Parathyroid adenoma (tissue), 2 donors: ENCODE results near the gene GIMAP1.

Source experiments
- H2AFZ ChIP-seq: fragments of 300-600 bp; sonication (generic); one replicate; pipeline ENCODE4 v1.7.0; 2017; ENCODE audit warnings: antibody characterized with exemption, mild to moderate bottlenecking
- H3K27ac ChIP-seq: fragments of 300-600 bp; sonication (generic); one replicate; pipeline ENCODE4 v1.7.0; 2017
- H3K27me3 ChIP-seq: fragments of 300-600 bp; sonication (generic); one replicate; pipeline ENCODE4 v1.7.0; 2017; ENCODE audit warnings: low read length; ENCODE audit not compliant: control insufficient read depth, insufficient read depth
- H3K36me3 ChIP-seq: fragments of 300-600 bp; sonication (generic); one replicate; pipeline ENCODE4 v1.7.0; 2017; ENCODE audit warnings: low read length; ENCODE audit not compliant: control insufficient read depth, insufficient read depth
- H3K4me1 ChIP-seq: fragments of 300-600 bp; sonication (generic); one replicate; pipeline ENCODE4 v1.7.0; 2017; ENCODE audit warnings: control low read depth
- H3K4me2 ChIP-seq: fragments of 300-600 bp; sonication (generic); one replicate; pipeline ENCODE4 v1.7.0; 2017; ENCODE audit warnings: low read length
- H3K4me3 ChIP-seq: fragments of 300-600 bp; sonication (generic); one replicate; pipeline ENCODE4 v1.7.0; 2017; ENCODE audit warnings: low read depth, low read length
- H3K79me2 ChIP-seq: fragments of 300-600 bp; sonication (generic); one replicate; pipeline ENCODE4 v1.7.0; 2017; ENCODE audit warnings: control low read depth
- H3K9ac ChIP-seq: fragments of 300-600 bp; sonication (generic); one replicate; pipeline ENCODE4 v1.7.0; 2017; ENCODE audit warnings: mild to moderate bottlenecking
- H3K9me3 ChIP-seq: fragments of 300-600 bp; sonication (generic); one replicate; pipeline ENCODE4 v1.7.0; 2017; ENCODE audit warnings: low read length; ENCODE audit not compliant: control insufficient read depth
- CTCF ChIP-seq: fragments of 300-600 bp; sonication (generic); IDR thresholded peaks from one replicate; pipeline ENCODE4 v1.7.0; 2017; ENCODE audit warnings: antibody characterized with exemption, mild to moderate bottlenecking
- donor health status: primary hyperparathyroidism.

GIMAP1 gene

DNA sequence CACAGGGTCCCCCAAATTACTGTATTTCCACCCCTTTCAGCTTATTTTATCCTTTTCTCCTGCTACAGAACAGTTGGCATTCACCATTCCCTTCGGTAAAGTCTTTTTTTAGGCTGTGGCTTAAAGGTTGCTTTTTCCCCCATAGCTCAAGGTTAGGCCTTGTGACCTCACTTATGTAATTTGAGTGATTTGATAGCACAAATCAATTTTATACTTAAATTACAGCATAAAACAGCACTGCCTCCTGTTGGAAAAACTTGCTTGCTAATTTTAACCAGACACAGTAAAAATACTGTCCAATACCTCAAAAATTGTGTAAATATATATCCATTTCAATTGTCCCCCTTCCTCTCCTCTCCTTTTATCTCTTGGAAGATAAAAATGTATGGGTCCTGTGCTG, 7.1 kb downstream of the GIMAP1 start:
- Histone ChIP-seq H3K4me1 (no peaks in the 10 kb centered on the region), H2AFZ (no peak overlapping the region), H3K9ac (no peak overlapping the region), H3K27me3 (no peaks in the 10 kb centered on the region), H3K27ac (no peak overlapping the region), H3K4me2 (no peak overlapping the region), H3K36me3 (no peaks in the 10 kb centered on the region), H3K4me3 (no peak overlapping the region), H3K79me2 (no peaks in the 10 kb centered on the region), H3K9me3 (no peaks in the 10 kb centered on the region)
- TF ChIP-seq CTCF, result no peak

GRCh38 chr7:150727381-150727780, 11.0 kb downstream of the GIMAP1 start:
- H3K36me3 ChIP-seq, result no peaks in the 10 kb centered on the region
- no peak overlapping the region for H3K9ac ChIP-seq
- H3K27me3 ChIP-seq, result no peaks in the 10 kb centered on the region
- no peak overlapping the region for H2AFZ ChIP-seq
- no peaks in the 10 kb centered on the region for H3K79me2 ChIP-seq
- no peaks in the 10 kb centered on the region for H3K9me3 ChIP-seq
- no peak overlapping the region for H3K4me2 ChIP-seq
- H3K4me3 ChIP-seq, result no peak overlapping the region
- no peak overlapping the region for H3K27ac ChIP-seq
- H3K4me1 ChIP-seq, result no peaks in the 10 kb centered on the region
- no peak for TF ChIP-seq CTCF

DNA sequence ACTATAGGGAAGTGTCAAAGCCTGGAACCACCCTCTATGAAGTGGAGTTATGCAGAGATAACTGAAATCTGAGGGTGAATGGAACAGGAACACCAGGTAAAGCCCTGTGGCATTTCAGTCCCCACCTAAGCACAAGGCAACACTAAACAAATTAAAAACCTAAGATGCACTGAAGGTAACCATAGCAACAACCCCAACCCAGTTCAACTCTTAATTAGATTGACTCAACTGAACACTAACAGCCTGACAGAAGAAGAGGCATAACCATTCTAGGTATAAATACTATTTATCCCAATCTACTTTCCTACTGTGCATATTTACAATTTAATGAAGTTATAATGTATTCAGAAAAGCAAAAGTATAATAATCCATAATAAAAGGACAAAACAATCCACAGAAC, 11.6 kb downstream of the GIMAP1 start:
- Histone ChIP-seq H3K36me3 (no peaks in the 10 kb centered on the region), H3K79me2 (no peaks in the 10 kb centered on the region), H3K27me3 (no peaks in the 10 kb centered on the region), H3K4me3 (no peak overlapping the region), H3K9me3 (no peaks in the 10 kb centered on the region), H3K4me1 (no peaks in the 10 kb centered on the region), H3K4me2 (no peak overlapping the region), H3K27ac (no peak overlapping the region), H2AFZ (no peak overlapping the region), H3K9ac (no peak overlapping the region)
- no peak for TF ChIP-seq CTCF

GRCh38 chr7:150728609-150729008, 12.2 kb downstream of the GIMAP1 start:
- no peak overlapping the region for H3K4me2 ChIP-seq
- H3K9ac ChIP-seq, result no peak overlapping the region
- H2AFZ ChIP-seq, result no peak overlapping the region
- H3K36me3 ChIP-seq, result no peaks in the 10 kb centered on the region
- H3K79me2 ChIP-seq, result no peaks in the 10 kb centered on the region
- H3K27ac ChIP-seq, result no peak overlapping the region
- no peaks in the 10 kb centered on the region for H3K27me3 ChIP-seq
- H3K4me1 ChIP-seq, result no peaks in the 10 kb centered on the region
- H3K4me3 ChIP-seq, result no peak overlapping the region
- no peak for TF ChIP-seq CTCF
- no peaks in the 10 kb centered on the region for H3K9me3 ChIP-seq

DNA sequence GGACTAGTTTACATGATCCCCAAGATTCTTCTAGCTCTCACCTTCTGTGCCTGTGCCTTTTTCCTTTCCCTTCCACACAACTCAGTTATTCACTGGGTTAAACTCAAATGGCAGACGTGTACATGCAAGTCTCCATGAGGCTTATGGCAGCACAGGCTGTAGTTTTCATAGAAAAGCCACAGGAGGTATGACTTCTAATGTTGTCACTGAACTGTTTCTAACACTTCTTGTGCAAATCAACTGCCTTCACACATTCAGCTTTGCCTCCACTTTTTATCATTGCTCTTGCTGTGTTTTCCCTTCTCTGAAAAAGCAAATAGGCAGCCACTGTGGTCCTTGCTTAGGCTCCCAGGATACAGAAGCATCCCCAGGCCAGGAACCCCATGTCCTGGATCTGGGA, 15.5 kb downstream of the GIMAP1 start:
- no peaks in the 10 kb centered on the region for H3K27me3 ChIP-seq
- no peaks in the 10 kb centered on the region for H3K9me3 ChIP-seq
- no peak for TF ChIP-seq CTCF
- H3K4me3 ChIP-seq, result no peak overlapping the region
- H2AFZ ChIP-seq, result no peak overlapping the region
- no peak overlapping the region for H3K4me2 ChIP-seq
- no peak overlapping the region for H3K27ac ChIP-seq
- no peak overlapping the region for H3K9ac ChIP-seq
- no peaks in the 10 kb centered on the region for H3K36me3 ChIP-seq
- H3K79me2 ChIP-seq, result no peaks in the 10 kb centered on the region
- H3K4me1 ChIP-seq, result no peaks in the 10 kb centered on the region
